Amygdala (tissue), 56 donors: ENCODE measurements around the gene KLHL13.
"Not testable (repeated sequence)": the region's sequence is repeated elsewhere in the genome, so short reads cannot be mapped to it uniquely, and the experiment has no call there.

Source experiments
- DNase-seq, 56 donors: peaks; one replicate each; lab custom pipeline; 2025; lab: John Stamatoyannopoulos, UW

The KLHL13 gene

DNA sequence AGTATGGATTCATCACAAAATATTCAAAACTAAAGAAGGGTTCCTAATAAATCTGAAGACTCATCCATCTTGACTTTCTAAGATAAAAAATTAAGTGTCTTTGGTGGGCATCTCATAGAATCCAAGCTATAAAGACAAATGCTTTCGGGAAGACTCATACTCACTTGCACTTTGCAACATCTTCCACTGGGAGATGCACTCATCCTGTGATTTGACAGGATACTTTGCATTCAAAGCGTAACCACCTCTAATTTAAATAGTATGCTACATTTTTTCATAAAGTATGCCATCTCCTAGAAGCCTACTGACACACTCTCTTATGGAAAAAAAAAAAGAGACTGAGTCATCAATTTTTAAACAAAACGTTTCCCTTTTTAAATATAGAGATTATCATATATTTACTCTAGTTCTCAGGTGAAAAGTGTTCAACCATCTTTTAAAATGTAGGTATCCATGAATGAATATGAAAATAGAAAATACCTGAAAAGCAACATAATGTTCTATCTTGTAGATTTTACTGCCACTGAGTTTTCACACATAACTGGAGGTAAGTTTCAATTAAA, 119.6 kb downstream of the KLHL13 start:
- DNase-seq: no peak

DNA sequence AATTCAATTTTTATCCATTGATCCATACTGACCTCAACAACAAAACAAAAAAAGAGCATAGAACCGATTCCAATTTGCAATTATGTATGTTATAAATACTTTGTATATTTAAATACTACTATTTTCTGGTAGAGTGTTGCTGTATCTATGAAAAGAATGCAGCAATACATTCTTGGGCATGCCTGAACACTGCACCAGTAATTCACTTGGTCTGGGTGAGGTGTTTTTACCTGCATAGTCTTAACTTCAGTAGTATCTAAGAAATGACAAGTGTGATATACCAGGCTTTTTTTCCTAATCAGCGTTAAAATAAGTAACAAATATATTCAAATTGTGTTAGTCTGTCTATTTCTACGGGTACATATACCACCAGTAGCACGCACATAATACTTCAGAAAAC, 120.2 kb downstream of the KLHL13 start:
- DNase-seq: no peak

DNA sequence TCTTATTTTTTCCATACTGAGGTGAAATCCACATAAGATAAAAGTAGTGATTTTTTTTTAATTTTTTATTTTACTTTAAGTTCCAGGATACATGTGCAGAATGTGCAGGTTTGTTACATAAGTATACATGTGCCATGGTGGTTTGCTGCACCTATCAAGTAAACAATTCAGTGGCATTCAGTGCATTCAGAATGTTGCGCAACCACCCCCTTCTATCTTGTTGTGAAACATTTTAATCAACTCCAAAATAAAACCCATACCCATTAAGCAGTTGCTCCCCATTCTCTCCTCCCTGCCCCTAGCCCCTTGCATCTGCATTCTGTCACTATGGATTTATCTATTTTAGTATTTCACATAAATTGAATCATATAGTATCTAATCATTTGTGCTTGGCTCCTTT, 121.2 kb downstream of the KLHL13 start:
- DNase-seq: no peak

DNA sequence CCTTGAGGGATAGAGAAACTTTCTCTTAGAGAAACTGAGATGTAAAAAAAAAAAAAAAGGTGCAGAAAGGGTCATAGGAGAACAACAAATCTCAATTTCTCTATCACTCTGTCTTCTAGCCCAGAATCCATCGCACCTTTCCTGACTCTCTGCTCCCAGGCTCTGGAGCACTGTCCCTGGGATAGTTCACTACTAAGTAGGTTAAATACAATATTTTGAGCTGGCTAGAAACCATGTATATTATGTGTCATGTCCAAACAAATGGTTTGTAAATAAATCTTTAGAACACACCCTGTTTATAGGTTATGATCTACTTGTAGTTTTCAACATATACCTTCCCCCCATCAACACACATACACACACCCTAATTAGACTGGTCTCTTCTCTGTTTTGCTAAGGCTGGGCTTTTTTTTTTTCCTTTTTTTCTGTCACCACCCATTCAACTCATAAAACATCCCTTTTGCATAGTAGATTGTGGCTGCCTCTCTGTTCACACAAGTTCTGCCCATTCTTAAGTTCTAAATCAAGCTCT, 124.4 kb downstream of the KLHL13 start:
- no peak for DNase-seq

DNA sequence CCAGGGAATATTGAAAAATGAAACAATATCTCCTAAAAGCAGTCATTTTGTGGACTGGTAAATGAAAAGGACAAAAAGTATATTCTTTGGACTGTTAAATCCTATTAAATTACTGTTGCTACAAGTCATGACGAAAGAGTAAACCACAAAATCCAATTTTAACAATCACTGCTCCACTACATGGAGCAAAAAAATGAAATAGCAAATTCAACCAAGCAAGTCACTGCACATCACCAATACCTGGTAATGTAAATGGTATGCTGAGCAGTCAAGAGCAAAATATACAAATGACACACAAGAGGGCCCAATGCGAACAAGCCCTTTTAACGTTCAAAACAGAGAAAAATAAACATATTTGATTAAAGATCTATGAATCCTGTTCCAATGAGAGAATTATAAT, 126.2 kb downstream of the KLHL13 start:
- DNase-seq: no peak

DNA sequence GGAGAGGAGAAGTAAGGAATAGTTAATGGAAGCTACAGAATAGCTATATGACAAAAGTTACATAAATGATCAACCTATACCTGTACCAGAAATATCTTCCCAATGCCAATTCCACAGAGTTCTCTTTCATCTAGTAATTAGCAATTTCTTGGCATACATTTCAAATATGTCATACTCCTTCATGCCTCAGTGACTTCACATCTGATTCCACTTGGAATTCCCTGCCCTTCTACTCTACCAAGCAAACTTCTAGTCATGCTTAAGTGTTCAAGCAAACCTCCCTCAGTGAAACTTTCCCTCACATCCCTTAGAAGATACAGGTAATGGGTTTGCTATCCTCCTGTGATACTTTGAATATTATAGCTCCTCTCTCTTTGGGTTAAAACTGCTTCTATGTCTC, 127.1 kb downstream of the KLHL13 start:
- no peak for DNase-seq

DNA sequence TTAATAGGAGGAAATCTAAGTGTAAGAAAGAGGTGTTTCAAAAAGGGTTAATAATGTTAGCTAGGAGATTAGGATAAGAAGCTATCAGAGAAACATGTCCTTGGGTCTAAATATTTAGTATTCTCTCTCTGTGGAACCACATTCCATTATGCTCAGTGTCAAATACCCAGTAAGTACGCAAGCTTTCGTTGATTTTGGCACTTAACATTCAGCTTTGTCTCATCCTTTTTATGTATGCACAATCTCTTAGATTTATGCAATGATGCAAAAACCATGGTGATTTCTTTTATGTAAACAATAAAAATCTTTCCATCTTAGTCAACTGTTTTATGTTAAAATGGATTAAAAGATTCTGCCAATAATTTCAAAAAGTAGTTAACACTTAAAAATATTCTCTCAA, 129.2 kb downstream of the KLHL13 start:
- DNase-seq: no peak

DNA sequence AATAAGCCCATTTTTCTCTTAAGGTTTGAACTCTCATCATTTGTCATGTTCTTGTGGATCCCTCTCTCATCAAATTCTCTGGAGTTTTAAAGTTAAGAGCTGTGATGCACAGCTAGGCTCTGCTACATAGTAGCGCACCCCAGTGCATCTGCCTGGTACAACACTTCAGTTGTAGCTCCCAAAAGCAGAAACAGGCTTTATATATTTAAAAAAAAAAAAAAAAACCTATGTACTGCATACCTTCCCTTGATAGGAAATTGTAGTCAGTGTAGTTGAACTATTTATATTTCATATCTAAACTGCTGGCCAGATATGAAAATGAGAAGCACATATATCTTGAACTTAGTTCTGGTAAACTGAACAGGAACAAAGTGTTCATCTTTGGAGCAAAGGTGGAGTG, 131.4 kb downstream of the KLHL13 start:
- peak in 1 of 56 donors; percentile 0 for DNase-seq

DNA sequence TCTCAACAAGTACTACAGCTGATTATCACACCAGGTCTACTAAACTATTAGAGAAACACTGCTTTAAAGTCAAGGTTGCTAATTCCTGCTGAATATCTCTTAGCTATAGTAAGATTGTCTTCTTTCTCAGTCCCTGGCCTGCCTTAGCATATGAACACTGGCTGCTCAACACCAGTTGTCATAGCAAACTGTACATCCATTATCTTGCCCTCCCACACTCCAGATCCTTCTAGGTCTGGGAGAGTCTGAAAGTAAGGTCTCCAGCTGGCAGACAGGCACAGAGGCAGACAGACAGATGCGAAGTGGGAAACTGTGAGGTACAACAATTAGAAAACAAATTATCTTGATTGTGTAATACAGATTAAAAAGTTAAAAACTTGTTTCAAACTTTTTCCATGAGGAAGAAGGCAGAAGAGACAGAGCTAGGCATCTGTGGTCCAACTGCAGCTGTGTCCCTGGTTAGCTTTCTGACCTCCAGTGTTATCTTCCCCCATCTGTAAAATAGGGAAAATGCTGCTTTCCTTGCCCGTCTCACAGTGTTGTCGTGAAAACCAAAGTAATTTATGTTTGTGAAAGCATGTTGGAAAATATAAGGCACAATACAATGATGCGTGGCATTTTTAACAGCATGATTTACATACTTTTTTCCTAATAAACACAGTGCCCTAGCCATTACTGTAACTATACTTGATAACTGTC, 133.8 kb downstream of the KLHL13 start:
- peak in 1 of 56 donors; percentile 0 for DNase-seq

DNA sequence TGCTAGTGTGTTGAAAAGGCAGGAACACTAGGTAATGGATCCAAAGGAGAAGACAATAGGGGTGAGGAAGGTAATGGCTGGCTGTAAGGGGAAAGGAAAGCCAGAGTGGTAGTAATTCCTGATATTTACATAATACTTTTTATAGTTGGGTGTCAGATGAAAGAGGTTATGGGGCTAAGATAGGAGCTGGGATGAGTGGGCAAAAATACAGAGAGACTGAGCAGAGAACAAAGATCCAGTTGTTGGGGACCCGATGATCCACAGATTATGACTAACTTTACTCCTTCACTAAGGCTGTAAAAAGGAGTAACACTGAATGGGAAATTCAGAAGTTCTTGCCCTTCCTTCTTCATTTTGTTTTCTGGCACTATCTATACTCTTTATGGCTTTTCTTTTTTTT, 138.2 kb downstream of the KLHL13 start:
- DNase-seq: no peak

DNA sequence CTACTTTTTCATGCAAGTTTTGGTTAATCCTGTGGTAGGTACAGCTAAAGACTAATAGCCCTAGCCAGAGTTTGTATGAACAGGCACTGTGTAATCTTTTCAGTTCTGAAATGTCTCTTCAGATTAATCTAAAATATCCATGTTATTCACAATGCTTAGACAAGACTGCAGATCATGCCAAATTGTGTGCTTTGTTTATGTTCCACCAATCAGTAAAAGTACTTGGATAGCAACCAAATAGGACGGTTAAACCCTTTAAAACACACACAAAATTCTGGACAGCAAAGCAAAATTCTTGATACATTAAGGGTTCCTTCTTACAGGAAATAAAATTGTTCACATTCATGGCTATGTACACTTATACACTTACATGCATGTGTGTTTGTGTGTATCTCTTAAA, 139.1 kb downstream of the KLHL13 start:
- no peak for DNase-seq

DNA sequence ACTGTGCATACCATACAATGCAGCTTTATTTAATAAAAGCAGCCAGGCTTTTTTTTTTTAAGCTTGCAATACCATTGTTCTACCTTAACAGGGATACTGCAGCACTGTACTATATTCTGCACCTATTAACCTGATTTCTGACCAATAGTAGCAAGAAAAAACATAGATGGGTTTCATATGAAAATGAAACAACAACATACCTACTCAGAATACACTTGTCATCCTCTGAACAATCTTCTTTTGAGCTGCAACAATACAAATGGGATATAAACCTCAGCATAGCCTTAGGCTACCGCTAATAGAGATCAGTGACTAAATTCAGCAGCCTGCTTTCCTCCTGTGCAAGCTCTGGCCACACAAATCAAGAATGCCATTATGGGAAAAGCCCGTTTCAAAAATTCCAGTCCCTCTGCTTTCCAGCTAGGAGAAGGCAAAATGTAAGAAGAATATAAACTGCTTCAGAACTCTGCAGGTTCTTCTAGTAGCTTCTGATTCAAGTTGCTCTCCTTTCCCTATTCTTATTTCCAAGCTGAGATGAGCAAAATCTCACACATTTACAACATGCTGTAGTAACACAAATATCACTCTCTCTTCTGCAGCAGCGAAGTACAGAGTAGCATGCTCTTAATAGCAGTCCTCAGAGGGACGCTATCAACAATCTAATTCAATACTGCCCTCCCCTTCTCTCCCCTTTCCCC, 143.4 kb downstream of the KLHL13 start:
- DNase-seq: peak in 1 of 56 donors; percentile 0

DNA sequence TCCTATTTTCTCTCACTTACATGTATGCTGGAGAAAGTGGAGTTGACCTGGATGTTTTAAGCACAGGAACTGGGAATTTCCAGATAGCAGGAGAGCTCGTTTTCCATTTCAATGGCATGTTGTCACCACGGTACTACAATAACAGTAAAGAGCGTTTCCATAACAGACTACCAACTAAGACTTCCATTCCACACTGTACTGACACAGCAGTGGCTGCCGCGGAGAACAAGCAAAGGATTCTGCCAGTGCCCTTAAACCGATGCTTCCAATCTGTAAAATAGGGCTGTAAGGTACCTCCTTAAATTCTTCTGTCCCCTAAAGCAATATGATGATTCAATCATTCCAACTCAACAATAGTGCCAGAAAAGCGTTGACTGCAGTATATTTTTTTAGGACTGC, 143.9 kb downstream of the KLHL13 start:
- DNase-seq: peak in 2 of 56 donors; percentile 0

DNA sequence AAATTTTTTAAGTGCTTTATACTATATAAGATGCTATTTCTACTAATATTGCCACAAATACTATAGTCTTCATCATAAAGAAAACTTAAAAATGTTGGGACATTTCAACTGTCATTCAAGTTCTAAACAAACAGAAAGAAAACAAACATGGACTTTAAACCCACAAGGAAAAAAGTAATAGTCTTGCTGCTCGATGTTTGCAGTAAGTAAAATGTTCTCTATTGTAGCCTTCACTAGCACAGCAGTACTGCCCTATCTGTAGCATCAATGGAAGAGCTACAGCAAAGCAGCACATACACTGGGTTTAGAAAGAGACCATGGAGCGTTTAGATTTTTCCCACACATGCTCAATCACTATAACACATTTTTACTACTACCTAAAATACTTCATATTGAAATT, 146.8 kb downstream of the KLHL13 start:
- DNase-seq: no peak

DNA sequence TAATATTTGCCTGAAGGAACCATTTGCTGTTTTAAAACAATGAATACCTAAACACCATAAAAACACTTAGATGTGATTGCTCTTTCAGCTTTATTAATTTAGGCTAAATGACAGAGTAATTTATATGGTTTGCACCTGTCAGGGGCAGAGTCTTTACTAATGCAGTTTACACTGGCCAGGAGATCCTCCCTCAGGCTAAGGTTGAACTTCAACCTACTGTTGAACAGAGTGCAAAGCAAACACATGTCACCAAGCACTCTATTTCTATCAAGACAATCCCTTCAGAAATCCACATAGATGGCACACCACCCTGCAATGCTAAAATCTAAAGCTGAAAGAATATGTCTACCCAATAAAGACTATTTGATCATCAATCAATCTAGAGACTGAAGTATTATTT, 147.3 kb downstream of the KLHL13 start:
- no peak for DNase-seq

DNA sequence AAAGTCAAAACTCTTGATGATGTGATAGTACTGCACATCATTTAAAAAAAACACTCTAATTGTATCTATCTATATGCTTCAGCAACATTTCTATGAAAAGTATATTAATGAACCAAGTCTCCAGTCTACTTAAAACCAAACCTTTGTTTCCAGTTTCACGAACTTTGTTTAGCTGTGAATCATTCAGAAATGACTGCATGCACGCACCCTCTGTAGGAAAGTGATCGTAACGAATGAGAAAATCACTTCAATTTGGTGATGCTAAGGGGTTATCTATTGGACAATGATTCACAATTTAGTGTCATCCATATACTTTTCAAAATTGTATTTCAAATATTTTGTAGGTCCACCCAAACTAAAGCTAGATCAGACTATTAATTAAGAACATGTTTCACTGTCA, 157.6 kb downstream of the KLHL13 start:
- no peak for DNase-seq

DNA sequence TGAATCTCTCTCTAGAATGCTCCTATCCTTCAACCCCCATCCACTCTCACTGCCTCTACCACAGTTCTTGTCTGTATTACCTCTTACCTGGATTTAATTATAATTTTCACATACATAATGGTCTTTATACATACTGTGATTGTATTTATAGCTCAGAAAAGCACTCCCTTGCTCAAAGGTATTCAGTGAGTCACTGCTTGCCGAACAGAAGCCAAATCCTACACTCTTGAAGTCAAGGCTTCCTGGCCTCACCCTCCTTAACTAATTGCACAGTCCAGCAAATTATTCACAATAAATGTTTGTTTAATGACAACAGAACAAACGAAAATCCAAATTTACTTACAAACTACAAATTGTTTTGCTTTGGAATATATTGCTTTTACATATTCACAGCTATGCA, 159.5 kb downstream of the KLHL13 start:
- no peak for DNase-seq

DNA sequence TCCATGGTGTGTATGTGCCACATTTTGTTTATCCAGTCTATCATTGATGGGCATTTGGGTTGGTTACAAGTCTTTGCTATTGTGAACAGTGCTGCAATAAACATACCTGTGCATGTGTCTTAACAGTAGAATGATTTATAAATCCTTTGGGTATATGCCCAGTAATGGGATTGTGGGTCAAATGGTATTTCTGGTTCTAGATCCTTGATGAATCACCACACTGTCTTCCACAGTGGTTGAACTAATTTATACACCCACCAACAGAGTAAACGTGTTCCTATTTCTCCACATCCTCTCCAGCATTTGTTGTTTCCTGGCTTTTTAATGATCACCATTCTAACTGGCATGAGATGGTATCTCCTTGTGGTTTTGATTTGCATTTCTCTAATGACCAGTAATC, 177.3 kb downstream of the KLHL13 start:
- not testable (repeated sequence) for DNase-seq

DNA sequence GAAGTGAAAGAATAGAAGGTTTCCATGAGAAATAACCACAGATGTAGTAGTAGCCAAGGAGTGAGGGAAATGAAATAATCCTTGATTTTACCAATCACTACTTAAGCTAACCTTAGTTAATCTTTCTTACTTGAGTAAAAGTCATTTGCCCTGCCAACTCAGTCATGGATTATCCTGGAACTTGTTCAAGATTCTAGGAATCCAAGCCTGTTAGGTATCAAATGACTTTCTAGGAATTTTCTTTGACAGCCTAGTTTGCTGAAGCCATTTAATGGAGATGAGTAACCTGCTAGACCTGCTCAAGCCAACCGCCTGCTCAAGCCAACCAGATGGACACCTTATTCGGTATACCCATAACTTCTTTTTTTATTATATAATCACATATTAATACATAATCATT, 180.5 kb downstream of the KLHL13 start:
- DNase-seq: no peak

DNA sequence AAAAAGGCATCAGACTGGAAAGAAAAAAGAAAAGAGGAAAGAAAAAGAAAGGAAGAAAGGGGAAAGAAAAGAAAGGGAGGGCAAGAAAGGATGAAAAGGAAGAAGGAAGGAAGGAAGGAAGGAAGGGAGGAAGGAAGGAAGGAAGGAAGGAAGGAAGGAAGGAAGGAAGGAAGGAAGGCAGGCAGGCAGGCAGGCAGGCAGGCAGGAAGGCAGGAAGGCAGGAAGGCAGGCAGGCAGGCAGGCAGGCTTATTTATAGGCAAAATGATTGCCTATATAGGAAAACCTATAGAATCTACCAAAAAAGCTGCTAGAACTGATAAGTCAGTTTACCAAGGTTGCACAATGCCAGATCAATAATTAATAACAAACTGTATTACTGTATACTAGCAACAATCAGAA, 186.5 kb downstream of the KLHL13 start:
- DNase-seq: not testable (repeated sequence)

DNA sequence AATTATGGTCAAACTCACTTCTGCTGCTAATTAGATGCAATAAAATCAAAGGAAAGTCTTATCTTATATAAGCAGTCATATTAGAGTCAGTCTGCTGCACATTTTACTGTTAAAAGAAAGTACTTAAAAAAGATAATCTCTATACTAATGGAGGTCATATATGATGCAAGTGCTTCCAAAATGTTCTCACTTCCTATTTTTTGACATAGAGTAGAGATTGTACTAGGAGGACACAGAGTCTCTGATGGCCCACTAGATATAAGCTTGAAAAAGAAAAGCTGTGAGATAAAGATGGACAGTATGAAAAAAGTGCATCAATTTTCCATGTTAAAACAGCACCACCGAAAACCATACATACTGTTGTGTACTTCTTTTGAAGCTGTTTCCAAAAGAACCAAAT, 196.9 kb downstream of the KLHL13 start:
- DNase-seq: no peak

DNA sequence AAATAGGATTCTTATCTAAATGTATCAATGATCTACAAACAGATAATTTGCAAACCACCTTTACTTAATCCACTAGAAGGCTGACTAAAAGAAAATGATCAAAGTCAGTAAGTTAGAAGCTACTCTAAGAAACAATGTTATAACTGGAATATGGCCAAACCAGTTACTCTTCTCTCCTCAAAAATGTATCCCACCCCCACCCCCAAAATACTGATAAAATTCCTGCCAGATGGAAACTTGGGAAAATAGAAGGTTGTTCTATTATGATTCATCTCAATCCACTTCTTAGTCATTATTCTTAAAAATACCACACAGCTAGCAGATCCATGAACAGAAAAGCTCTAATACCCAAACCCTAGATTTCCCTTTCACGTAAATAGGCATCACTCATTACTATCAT, 206.4 kb downstream of the KLHL13 start:
- no peak for DNase-seq
